HepG2 (cell line): ENCODE measurements around the gene SGCE. TPM values are rescaled to one million over a fixed set of nuclear protein-coding genes. Genes with fewer than 3 reads are reported as not detected.

Source experiments
- ATF7 ChIP-seq, 2 experiments: fragments of 450-650 bp in 1 of 2; sonication (generic) in 1 of 2; formaldehyde crosslinking in 1 of 2; IDR thresholded peaks; 2 replicates each; pipeline versions ENCODE4 v1.4.0 to v1.6.1; 2016 to 2020; ENCODE audit warnings: antibody characterized with exemption in 1 of 2, mild to moderate bottlenecking in 1 of 2, missing genetic modification reagents in 1 of 2
- ATRX ChIP-seq: sonication (generic); formaldehyde crosslinking; IDR thresholded peaks from 2 replicates; pipeline ENCODE4 v1.4.0; 2020; ENCODE audit warnings: missing genetic modification reagents, borderline replicate concordance
- CBX5 ChIP-seq: sonication (generic); formaldehyde crosslinking; IDR thresholded peaks from 2 replicates; pipeline ENCODE4 v1.4.0; 2020; ENCODE audit warnings: missing genetic modification reagents, borderline replicate concordance
- JUNB ChIP-seq: sonication (generic); formaldehyde crosslinking; IDR thresholded peaks from 2 replicates; pipeline ENCODE4 v1.8.0; 2022; ENCODE audit warnings: missing genetic modification reagents, mild to moderate bottlenecking, borderline replicate concordance
- KDM4B ChIP-seq: sonication (generic); formaldehyde crosslinking; IDR thresholded peaks from 2 replicates; pipeline ENCODE4 v1.4.0; 2020; ENCODE audit warnings: missing genetic modification reagents
- MBD4 ChIP-seq: IDR thresholded peaks from 2 replicates; pipeline ENCODE4 v1.6.1; 2012; ENCODE audit warnings: low read length, inconsistent platforms, borderline replicate concordance
- NCOR1 ChIP-seq: fragments of 200-600 bp; sonication (generic); IDR thresholded peaks from 2 replicates; pipeline ENCODE4 v1.7.0; 2017; ENCODE audit warnings: antibody characterized with exemption, low read length, borderline replicate concordance
- NR2F2 ChIP-seq: IDR thresholded peaks from 2 replicates; pipeline ENCODE4 v1.6.1; 2012; ENCODE audit warnings: low read depth, inconsistent platforms, borderline replicate concordance
- POGK ChIP-seq: sonication (generic); formaldehyde crosslinking; conservative IDR thresholded peaks from 2 replicates; pipeline ENCODE4 v1.8.0; 2022; ENCODE audit warnings: mild to moderate bottlenecking, moderate library complexity, missing genetic modification reagents
- RFXAP ChIP-seq: sonication (generic); formaldehyde crosslinking; IDR thresholded peaks from 2 replicates; pipeline ENCODE4 v1.4.0; 2020; ENCODE audit warnings: missing genetic modification reagents, borderline replicate concordance
- RORA ChIP-seq: sonication (generic); formaldehyde crosslinking; IDR thresholded peaks from 2 replicates; pipeline ENCODE4 v1.5.0; 2020; ENCODE audit warnings: mild to moderate bottlenecking, missing genetic modification reagents, moderate library complexity
- STAG1 ChIP-seq: sonication (generic); formaldehyde crosslinking; IDR thresholded peaks from 2 replicates; pipeline ENCODE4 v1.4.0; 2020; ENCODE audit warnings: missing genetic modification reagents
- TAF15 ChIP-seq: fragments of 200-400 bp; formaldehyde crosslinking; IDR thresholded peaks from one replicate; pipeline ENCODE4 v1.6.1; 2018; ENCODE audit warnings: mild to moderate bottlenecking, low read depth, low read length; ENCODE audit not compliant: poor library complexity, severe bottlenecking
- TGIF2 ChIP-seq: IDR thresholded peaks from 2 replicates; pipeline ENCODE4 v1.6.1; 2016; ENCODE audit warnings: control low read depth, missing compliant biosample characterization
- ZKSCAN8 ChIP-seq: IDR thresholded peaks from 2 replicates; pipeline ENCODE4 v1.6.1; 2016; ENCODE audit warnings: borderline replicate concordance, missing genetic modification reagents, missing compliant biosample characterization
- ZNF142 ChIP-seq: sonication (generic); formaldehyde crosslinking; IDR thresholded peaks from 2 replicates; pipeline ENCODE4 v1.4.0; 2020; ENCODE audit warnings: missing genetic modification reagents
- ZNF329 ChIP-seq: sonication (generic); formaldehyde crosslinking; IDR thresholded peaks from 2 replicates; pipeline ENCODE4 v1.9.0; 2021; ENCODE audit warnings: low read depth, mild to moderate bottlenecking, missing genetic modification reagents
- ZNF383 ChIP-seq: sonication (generic); formaldehyde crosslinking; IDR thresholded peaks from 2 replicates; pipeline ENCODE4 v1.4.0; 2020; ENCODE audit warnings: missing genetic modification reagents, mild to moderate bottlenecking, borderline replicate concordance
- ZNF674 ChIP-seq: sonication (generic); formaldehyde crosslinking; IDR thresholded peaks from 2 replicates; pipeline ENCODE4 v1.5.0; 2020; ENCODE audit warnings: low read depth, mild to moderate bottlenecking, missing genetic modification reagents
- polyA plus RNA-seq, 8 experiments: library from polyadenylated mRNA; depleted of rRNA in 3 of 8; stranded (reverse) in 7 of 8; unstranded in 1 of 8; fragments of >200 nt; fragmentation: Illumina TruSeq in 4 of 8; extraction: Trizol in 4 of 8; gene quantifications; 2 replicates each; pipeline versions ENCODE4 v1.2.1 to v1.2.3, GENCODE V29; 2011 to 2016; ENCODE audit warnings: low read depth in 4 of 8, missing spikeins in 1 of 8, mixed read lengths in 1 of 8; ENCODE audit not compliant: insufficient read depth in 1 of 8
- total RNA-seq, 5 experiments: library from RNA; depleted of rRNA; stranded (reverse); fragments of >200 nt; fragmentation: Illumina TruSeq; extraction: Trizol; gene quantifications; 2 replicates each; pipeline ENCODE4 v1.2.3, GENCODE V29; 2016; ENCODE audit warnings: low read depth in 1 of 5
- TF ChIP-seq, protein P1 (sequence below): sonication (generic); formaldehyde crosslinking; IDR thresholded peaks from 2 replicates; pipeline ENCODE4 v1.4.0; 2020; ENCODE audit warnings: missing genetic modification reagents

The SGCE gene
- total and polyA plus RNA-seq, 2 of the 13 experiments (the other 11 are each of a cell fraction or from before 2014, with no cell fraction given) = 52.3 to 71.1 TPM

- TF ChIP-seq TGIF2 (CRISPR knock-in tag) (no peak), ZNF674 (CRISPR knock-in tag) (no peak), ATF7 (IDR thresholded peaks at IDR 0.05) (0 out of 2 replicates have a peak, but pooled peaks have one; percentile 22), ATF7 (CRISPR knock-in tag; IDR thresholded peaks at IDR 0.05) (no peak), ZNF142 (no peak), ZNF383 (CRISPR knock-in tag) (no peak), RORA (CRISPR knock-in tag) (no peak), NCOR1 (peak; percentile 62), ZNF329 (no peak), TAF15 (no peak), POGK (CRISPR knock-in tag) (no peak), RFXAP (no peak), JUNB (CRISPR knock-in tag) (no peak), NR2F2 (peak; percentile 74), KDM4B (CRISPR knock-in tag) (0 out of 2 replicates have a peak, but pooled peaks have one; percentile 47), MBD4 (peak; percentile 94; the same call in 1 of the 2 replicates), ATRX (CRISPR knock-in tag) (no peak), CBX5 (CRISPR knock-in tag) (no peak), ZKSCAN8 (peak; percentile 92), STAG1 (no peak)
- TF ChIP-seq, protein P1, sequence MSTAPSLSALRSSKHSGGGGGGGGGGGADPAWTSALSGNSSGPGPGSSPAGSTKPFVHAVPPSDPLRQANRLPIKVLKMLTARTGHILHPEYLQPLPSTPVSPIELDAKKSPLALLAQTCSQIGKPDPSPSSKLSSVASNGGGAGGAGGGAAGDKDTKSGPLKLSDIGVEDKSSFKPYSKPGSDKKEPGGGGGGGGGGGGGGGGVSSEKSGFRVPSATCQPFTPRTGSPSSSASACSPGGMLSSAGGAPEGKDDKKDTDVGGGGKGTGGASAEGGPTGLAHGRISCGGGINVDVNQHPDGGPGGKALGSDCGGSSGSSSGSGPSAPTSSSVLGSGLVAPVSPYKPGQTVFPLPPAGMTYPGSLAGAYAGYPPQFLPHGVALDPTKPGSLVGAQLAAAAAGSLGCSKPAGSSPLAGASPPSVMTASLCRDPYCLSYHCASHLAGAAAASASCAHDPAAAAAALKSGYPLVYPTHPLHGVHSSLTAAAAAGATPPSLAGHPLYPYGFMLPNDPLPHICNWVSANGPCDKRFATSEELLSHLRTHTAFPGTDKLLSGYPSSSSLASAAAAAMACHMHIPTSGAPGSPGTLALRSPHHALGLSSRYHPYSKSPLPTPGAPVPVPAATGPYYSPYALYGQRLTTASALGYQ = peak; percentile 93
Measured at GRCh38 chr7:94642838-94643653, 12.9 kb downstream of the SGCE start (continued).
